SK-N-MC (cell line): ENCODE data around the gene PXN.

Source experiments
- EZH2 ChIP-seq: fragments of 200-600 bp; sonication (generic); IDR thresholded peaks from one replicate; pipeline ENCODE4 v1.6.1; 2017; ENCODE audit warnings: antibody characterized with exemption
- POLR2AphosphoS5 ChIP-seq: IDR thresholded peaks from 2 replicates; pipeline ENCODE4 v1.6.1; 2012; ENCODE audit warnings: mild to moderate bottlenecking, low read depth, low read length, borderline replicate concordance

GRCh38 chr12:120216742-120217605, 48.6 kb downstream of the PXN start:
- TF ChIP-seq EZH2 (no peak), POLR2AphosphoS5 (no peak)
